Activated T-cell treated with anti-CD3 and anti-CD28 coated beads, Interleukin-2, amount 50 U/mL, for 24 hours (primary cell): ENCODE measurements around the gene TAB2.

Experiments
- DNase-seq: peaks from one replicate; pipeline ENCODE4 v3.0.0-alpha.2; 2020
- H3K27ac Mint-ChIP-seq: 2 replicates; pipeline ENCODE4 v1.8.0; 2020; ENCODE audit warnings: mild to moderate bottlenecking, mixed read lengths
- H3K27me3 Mint-ChIP-seq: 2 replicates; pipeline ENCODE4 v1.8.0; 2020; ENCODE audit warnings: mixed read lengths
- H3K36me3 Mint-ChIP-seq: 2 replicates; pipeline ENCODE4 v1.8.0; 2020; ENCODE audit warnings: low read depth, mixed read lengths
- H3K4me1 Mint-ChIP-seq: 2 replicates; pipeline ENCODE4 v1.8.0; 2020; ENCODE audit warnings: low read depth, mixed read lengths
- H3K4me3 Mint-ChIP-seq: 2 replicates; pipeline ENCODE4 v1.8.0; 2020; ENCODE audit warnings: mild to moderate bottlenecking, moderate library complexity, mixed read lengths
- H3K9me3 Mint-ChIP-seq: 2 replicates; pipeline ENCODE4 v1.8.0; 2020; ENCODE audit warnings: mixed read lengths

Gene TAB2

DNA sequence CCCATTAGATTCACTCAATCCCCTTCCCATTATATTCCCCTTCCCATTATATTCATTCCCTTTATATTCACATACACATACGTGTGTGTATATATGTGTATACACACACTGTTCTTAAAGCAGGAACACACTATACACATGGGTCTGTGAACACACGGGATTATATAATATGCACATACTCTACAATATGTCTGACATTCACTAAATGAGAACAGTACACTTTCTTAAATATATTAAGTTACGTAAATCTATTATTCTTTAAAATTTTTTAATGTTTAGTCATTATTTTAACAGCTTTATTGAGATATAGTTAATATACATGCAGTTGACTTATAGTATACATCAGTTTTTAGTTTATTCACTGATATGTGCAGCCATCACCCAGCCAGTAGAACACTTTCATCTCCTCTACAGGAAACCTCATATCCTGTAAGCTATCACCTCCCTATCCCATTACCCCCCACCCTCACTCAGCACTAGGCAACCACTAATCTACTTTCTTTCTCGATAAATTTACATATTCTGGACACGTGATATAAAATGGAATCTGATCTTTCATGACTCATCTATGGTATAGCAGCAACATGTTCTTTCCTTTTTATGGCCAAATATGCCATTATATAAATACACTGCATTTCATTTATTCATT is 68.6 kb downstream of the TAB2 start:
- no peak for DNase-seq
- Mint-ChIP-seq H3K27ac (peak overlapping the region; percentile 54), H3K4me1 (peaks cover 77% of the 10 kb centered on the region), H3K36me3 (peaks cover 93% of the 10 kb centered on the region), H3K4me3 (no peak overlapping the region), H3K27me3 (no peaks in the 10 kb centered on the region), H3K9me3 (peaks cover 15% of the 10 kb centered on the region)

DNA sequence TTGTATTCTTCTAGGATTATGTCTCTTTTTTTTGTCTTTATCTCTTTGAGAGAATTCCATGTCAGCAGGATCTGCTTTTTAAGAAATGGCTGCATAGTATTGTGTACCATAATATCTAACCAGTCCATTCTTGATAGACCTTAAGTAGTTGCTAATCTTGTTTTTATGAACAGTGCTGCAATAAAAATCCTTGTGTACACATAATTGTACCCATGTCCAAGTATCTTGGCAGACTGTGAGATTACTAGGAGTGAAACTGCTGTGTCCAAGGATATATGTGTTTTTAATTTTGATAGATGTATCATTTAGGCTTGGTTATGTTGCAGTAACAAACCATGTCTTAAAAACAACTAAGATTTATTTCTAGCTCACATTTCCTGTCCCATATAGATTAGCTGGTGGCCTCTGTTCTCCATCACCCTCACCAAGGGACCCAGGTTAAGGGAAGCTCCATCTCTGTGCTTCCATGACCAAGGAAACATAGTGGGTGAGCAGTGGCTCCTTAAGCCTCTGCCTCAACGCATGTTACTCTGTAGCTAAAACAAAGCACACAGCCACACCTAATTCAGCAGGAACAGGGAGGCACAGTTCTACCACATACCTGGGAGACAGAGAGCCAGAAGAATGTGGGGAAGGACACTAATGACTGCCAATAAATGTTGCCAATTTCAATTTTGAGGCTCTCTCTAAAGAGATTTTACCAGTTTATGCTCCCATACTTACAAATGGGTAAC is 70.4 kb downstream of the TAB2 start:
- Mint-ChIP-seq H3K36me3 (peaks cover 92% of the 10 kb centered on the region), H3K27me3 (no peaks in the 10 kb centered on the region), H3K27ac (no peak overlapping the region), H3K4me3 (no peak overlapping the region), H3K9me3 (peaks cover 14% of the 10 kb centered on the region), H3K4me1 (peaks cover 79% of the 10 kb centered on the region)
- no peak for DNase-seq

DNA sequence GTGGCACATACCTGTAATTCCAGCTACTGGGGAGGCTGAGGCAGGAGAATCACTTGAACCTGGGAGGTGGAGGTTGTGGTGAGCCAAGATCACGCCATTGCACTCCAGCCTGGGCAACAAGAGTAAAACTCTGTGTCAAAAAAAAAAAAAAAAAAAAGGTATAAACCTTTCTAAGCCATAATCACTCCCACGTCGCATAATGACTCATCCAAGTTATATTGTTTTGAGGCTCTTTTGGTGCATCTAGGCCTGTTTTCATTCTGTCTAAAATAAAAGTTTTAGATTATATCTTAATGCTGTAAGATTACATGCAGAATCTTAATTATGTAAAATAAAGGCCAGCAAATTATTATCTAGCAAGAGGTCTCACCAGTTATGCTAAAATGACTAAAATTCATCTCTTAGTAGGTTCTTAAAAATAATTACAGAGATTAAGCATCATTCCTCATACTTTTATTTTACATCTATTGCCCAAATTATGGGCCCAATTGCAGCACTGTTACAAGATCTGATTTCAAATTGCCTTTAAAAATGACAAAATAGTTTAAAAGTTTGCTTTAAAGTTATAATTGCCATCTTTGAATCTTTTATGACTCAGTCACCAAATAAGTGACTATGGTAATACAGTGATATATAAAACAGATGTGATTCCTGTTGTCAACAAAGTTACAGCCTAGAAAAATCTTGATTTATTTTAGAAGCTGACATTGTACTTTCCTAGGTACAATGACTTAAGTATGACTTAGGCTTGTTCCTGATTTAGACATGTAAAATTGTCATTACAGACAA is 72.2 kb downstream of the TAB2 start:
- H3K27ac Mint-ChIP-seq = no peak overlapping the region
- peaks cover 80% of the 10 kb centered on the region for H3K4me1 Mint-ChIP-seq
- no peak for DNase-seq
- H3K27me3 Mint-ChIP-seq = no peaks in the 10 kb centered on the region
- H3K4me3 Mint-ChIP-seq = no peak overlapping the region
- peaks cover 11% of the 10 kb centered on the region for H3K9me3 Mint-ChIP-seq
- peaks cover 92% of the 10 kb centered on the region for H3K36me3 Mint-ChIP-seq

DNA sequence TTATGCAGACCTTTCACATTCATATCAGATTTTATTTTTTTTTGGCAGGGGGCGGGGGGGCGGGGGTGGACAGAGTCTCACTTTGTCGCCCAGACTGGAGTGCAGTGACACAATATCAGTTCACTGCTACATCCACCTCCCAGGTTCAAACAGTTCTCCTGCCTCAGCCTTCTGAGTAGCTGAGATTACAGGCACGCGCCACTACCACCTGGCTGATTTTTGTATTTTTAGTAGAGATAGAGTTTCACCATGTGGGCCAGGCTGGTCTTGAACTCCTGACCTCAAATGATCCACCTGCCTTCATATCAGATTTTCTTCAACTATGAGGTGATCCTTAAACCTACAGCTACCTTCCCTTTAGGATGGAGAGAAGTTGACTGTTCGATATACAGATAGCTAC is 74.6 kb downstream of the TAB2 start:
- Mint-ChIP-seq H3K4me1 (peaks cover 75% of the 10 kb centered on the region), H3K27ac (peak overlapping the region; percentile 79), H3K27me3 (no peaks in the 10 kb centered on the region), H3K36me3 (peaks cover 93% of the 10 kb centered on the region), H3K9me3 (no peaks in the 10 kb centered on the region), H3K4me3 (no peak overlapping the region)
- no peak for DNase-seq

DNA sequence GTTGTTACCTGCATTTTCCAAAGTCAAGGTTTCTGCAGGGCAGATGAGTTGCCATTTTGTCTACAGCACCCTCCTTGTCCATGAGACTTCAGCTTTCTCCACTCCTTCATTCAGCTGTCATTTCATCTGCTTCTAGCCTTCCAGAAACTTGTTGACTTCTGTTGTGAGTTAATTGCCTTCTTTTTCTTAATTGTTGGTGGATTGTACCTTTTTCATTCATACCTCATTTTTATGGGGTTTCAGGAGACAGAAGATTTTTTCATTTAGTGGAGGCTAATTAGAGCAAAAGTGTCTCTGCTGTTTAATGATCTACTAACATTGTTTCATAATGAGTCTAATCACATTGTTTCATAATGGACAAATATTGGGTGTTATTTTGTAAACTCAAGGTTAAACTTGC is 75.0 kb downstream of the TAB2 start:
- Mint-ChIP-seq H3K4me1 (peaks cover 73% of the 10 kb centered on the region), H3K36me3 (peaks cover 93% of the 10 kb centered on the region), H3K27ac (peak overlapping the region; percentile 79), H3K4me3 (no peak overlapping the region), H3K9me3 (no peaks in the 10 kb centered on the region), H3K27me3 (no peaks in the 10 kb centered on the region)
- DNase-seq = no peak

DNA sequence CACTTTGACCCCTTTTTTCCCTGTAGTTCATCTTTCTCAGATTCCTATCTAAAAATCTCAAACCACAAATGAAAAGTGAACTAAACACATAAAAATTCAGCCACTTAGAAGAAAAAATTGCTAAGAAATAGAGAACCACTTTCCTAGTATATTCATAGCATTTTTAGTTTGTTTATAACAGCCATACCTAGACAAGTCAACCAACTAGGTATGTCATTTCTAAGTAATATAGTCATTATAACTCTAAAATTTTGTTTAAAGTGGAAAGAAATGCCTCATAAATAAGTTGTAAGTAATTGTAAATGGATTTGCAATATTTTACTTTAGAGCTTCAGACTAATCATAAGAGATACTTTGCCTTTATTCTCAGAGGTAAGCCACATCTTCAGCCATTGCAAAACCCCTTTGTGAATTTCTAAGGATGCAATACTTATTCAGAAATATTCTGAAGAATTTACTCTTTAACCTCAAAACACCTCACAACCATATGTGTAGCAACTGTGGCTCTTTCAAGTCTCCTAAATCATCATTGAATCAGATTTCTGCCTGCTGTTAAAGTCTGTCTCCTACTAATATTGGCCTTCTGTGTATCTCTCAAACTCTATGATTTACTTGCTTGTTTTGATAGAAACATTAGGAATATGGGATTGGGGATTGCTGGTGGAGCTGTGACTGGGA is 75.6 kb downstream of the TAB2 start:
- Mint-ChIP-seq H3K9me3 (no peaks in the 10 kb centered on the region), H3K4me1 (peaks cover 71% of the 10 kb centered on the region), H3K27ac (peak overlapping the region; percentile 79), H3K27me3 (no peaks in the 10 kb centered on the region), H3K4me3 (no peak overlapping the region), H3K36me3 (peaks cover 93% of the 10 kb centered on the region)
- no peak for DNase-seq

DNA sequence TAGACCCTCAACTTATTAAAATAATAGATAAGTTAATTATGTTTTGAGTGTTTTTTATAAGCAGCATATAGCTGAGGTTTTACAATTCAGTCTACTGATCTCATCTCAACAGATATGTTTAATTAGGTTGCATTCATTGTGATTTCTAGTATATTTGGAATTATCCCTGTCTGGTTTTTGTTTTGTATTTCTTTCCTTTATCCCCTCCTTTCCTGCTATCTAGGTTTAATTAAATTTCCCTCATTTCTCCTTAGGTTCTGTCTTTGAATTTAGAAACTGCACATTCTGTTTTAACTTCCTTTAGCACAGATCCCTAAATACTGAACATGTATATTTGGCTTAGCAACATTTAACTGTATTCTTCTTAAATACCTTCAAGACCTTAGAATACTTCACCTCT is 77.7 kb downstream of the TAB2 start:
- Mint-ChIP-seq H3K27ac (no peak overlapping the region), H3K4me1 (peaks cover 59% of the 10 kb centered on the region), H3K4me3 (no peak overlapping the region), H3K27me3 (no peaks in the 10 kb centered on the region), H3K36me3 (peaks cover 94% of the 10 kb centered on the region), H3K9me3 (no peaks in the 10 kb centered on the region)
- DNase-seq = no peak

DNA sequence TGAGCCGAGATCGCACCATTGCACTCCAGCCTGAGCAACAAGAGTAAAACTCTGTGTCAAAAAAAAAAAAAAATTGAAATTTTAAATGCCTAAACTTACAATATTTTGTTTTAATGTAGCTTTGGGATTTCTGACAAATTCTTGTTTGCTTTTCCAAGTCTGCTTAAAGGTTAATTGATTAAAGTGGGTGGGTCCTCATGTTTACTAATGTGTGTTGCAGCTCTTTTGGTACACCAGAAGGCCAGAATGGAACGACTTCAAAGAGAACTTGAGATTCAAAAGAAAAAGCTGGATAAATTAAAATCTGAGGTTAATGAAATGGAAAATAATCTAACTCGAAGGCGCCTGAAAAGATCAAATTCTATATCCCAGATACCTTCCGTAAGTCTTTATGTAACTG is 79.9 kb downstream of the TAB2 start:
- DNase-seq = no peak
- no peaks in the 10 kb centered on the region for H3K9me3 Mint-ChIP-seq
- no peaks in the 10 kb centered on the region for H3K27me3 Mint-ChIP-seq
- peaks cover 95% of the 10 kb centered on the region for H3K36me3 Mint-ChIP-seq
- H3K27ac Mint-ChIP-seq = peak overlapping the region; percentile 77
- no peak overlapping the region for H3K4me3 Mint-ChIP-seq
- H3K4me1 Mint-ChIP-seq = peaks cover 40% of the 10 kb centered on the region

DNA sequence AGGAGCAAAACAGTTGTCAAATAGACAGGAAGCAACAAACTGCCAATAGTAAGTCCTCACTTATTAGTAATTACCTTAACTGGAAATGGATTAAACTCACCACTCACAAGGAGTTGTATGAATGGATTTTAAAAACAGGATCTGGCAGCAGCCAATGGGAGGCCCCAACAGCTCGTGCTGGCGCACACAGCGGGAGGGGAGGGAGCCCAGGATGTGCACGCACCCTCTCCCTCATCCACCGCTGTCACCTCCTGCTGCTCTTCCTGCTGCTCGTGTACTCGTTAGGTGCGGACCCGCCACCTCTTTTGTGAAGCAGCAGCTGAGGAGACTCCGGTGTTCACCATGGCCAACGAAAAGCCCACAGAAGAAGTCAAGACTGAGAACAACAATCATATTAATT is 82.5 kb downstream of the TAB2 start, which contains the start of gene SUMO4:
TSS of gene SUMO4 (plus strand) at position 213 of the 400 bp plus-strand sequence. CDS start at position 343, 130 bp downstream.
- peaks cover 35% of the 10 kb centered on the region for H3K4me1 Mint-ChIP-seq
- no peak within 1 kb of the TSS for H3K4me3 Mint-ChIP-seq
- no peaks in the 10 kb centered on the region for H3K9me3 Mint-ChIP-seq
- peak within 1 kb of the TSS; percentile 35 for H3K27ac Mint-ChIP-seq
- no peak for DNase-seq
- H3K27me3 Mint-ChIP-seq = no peaks in the 10 kb centered on the region
- H3K36me3 Mint-ChIP-seq = peaks cover 94% of the 10 kb centered on the region

DNA sequence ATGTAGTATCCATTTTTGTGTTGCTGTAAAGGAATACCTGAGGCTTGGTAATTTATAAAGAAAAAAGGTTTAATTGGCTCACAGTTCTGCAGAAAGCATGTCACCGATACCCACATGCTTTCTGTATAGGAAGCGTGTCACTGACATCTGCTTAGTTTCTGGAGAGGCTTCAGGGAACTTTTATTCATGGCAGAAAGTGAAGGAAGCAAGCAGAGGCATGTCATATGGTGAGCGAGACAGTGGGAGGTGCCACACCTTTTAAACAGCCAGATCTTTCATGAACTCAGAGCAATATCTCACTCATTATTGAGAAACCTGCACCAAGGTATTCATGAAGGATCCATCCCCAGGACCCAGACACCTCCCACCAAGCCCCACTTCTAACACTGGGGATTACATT is 86.0 kb downstream of the TAB2 start:
- Mint-ChIP-seq H3K4me1 (peaks cover 32% of the 10 kb centered on the region), H3K36me3 (peaks cover 95% of the 10 kb centered on the region), H3K27me3 (no peaks in the 10 kb centered on the region), H3K4me3 (no peak overlapping the region), H3K27ac (peak overlapping the region; percentile 31), H3K9me3 (no peaks in the 10 kb centered on the region)
- DNase-seq = no peak

DNA sequence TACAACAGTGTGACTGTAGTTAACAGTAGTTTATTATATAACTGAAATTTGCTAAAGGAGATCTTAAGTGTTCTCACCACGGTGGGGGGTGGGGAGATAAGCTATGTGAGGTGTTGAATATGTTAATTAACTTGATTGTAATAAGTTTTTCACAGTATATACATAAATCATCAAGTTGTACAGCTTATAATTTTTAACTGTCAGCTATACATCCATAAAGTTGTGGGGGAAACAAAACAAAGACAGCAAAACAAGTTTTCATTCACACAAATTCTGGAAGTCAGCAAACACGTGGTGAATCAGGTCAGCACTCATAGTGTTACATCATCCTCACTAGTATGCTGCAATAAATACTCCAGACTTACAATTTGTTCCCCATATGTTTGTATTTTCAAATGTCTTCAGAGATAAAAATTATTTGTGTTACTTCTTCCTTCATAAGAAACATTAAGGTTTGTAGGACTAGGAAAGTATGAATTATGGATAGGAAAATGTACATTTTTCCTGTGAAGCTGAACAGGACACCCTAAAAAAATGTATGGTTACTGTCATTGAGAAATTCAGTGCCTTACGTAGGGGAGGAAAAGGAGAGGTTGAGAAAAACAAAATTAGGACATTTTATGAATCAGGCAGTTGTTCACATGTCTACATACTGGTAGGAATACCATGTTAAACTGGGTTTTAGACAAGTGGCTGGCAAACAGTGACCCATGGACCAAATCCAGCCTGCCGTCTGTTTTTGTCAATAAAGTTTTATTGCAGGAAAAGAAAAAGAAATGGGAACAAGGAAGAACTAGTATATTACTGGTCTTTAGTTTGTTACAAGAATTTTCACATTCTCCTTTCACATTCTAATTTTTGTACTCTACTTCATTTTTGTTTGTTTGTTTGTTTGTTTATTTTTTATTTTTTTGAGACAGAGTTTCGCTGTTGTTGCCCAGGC is 88.6 kb downstream of the TAB2 start:
- Mint-ChIP-seq H3K9me3 (no peaks in the 10 kb centered on the region), H3K4me3 (no peak overlapping the region), H3K4me1 (peaks cover 37% of the 10 kb centered on the region), H3K36me3 (peaks cover 95% of the 10 kb centered on the region), H3K27ac (peak overlapping the region; percentile 79), H3K27me3 (no peaks in the 10 kb centered on the region)
- DNase-seq = no peak

DNA sequence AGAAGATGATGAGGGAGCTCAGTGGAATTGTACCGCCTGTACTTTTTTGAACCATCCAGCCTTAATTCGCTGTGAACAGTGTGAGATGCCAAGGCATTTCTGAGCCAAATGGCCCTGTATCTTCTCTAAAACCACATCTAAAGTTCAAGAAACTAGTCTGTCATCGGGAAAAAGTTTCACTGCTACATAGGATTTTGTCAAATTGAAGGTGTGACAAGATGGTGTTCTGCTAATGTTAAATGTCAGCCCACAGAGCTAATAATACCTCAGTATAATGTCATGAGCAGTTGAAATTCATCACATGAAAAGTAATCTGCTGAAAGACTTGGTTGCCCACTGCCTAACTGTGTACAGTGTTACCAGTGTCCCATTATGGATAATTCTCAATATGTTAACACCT is 92.1 kb downstream of the TAB2 start:
- no peak for DNase-seq
- H3K4me3 Mint-ChIP-seq = no peak overlapping the region
- peaks cover 28% of the 10 kb centered on the region for H3K4me1 Mint-ChIP-seq
- peak overlapping the region; percentile 26 for H3K27ac Mint-ChIP-seq
- H3K27me3 Mint-ChIP-seq = no peaks in the 10 kb centered on the region
- peaks cover under 1% of the 10 kb centered on the region for H3K9me3 Mint-ChIP-seq
- H3K36me3 Mint-ChIP-seq = peaks cover 89% of the 10 kb centered on the region

DNA sequence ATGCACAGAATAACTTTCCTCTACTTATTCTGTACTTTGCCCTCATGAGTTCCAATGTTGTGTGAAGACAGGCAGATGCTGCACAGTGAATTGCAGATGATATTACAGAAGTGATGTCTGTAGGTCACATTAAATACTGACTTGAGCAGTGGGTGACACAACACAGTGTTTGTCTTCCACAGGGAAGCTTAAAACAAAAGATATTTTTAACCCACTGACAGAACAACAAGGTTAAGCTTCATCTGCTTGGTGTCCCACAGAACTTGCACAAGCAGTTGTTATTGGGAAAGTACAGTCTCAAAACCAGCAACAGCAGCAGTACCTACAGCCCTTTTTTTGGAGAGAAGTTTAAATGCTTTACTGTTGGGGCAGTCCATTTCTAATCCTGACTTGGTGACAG is 93.0 kb downstream of the TAB2 start:
- DNase-seq = no peak
- H3K27me3 Mint-ChIP-seq = no peaks in the 10 kb centered on the region
- H3K36me3 Mint-ChIP-seq = peaks cover 86% of the 10 kb centered on the region
- H3K4me1 Mint-ChIP-seq = peaks cover 20% of the 10 kb centered on the region
- H3K9me3 Mint-ChIP-seq = peaks cover 5% of the 10 kb centered on the region
- H3K27ac Mint-ChIP-seq = peak overlapping the region; percentile 7
- H3K4me3 Mint-ChIP-seq = no peak overlapping the region
